Measurements from ENCODE around the gene BICD1. TPM values are rescaled to one million over a fixed set of nuclear protein-coding genes. Genes with fewer than 3 reads are reported as not detected.

BICD1 gene
- total RNA-seq, 3 donors from 2014 or later = 4.1 to 13.7 (median 5.3) TPM

- intact Hi-C loops (cut with DNase I, micrococcal nuclease) = no loop called here
- TF ChIP-seq, protein P1, sequence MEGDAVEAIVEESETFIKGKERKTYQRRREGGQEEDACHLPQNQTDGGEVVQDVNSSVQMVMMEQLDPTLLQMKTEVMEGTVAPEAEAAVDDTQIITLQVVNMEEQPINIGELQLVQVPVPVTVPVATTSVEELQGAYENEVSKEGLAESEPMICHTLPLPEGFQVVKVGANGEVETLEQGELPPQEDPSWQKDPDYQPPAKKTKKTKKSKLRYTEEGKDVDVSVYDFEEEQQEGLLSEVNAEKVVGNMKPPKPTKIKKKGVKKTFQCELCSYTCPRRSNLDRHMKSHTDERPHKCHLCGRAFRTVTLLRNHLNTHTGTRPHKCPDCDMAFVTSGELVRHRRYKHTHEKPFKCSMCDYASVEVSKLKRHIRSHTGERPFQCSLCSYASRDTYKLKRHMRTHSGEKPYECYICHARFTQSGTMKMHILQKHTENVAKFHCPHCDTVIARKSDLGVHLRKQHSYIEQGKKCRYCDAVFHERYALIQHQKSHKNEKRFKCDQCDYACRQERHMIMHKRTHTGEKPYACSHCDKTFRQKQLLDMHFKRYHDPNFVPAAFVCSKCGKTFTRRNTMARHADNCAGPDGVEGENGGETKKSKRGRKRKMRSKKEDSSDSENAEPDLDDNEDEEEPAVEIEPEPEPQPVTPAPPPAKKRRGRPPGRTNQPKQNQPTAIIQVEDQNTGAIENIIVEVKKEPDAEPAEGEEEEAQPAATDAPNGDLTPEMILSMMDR (IDR thresholded peaks at IDR 0.05) = no peak
- H3K36me3 ChIP-seq (ENCODE audit: low read depth) = no peaks in the 10 kb centered on the region
- no peak overlapping the region for H3K4me3 ChIP-seq
- no peaks in the 10 kb centered on the region for H3K4me1 ChIP-seq (ENCODE audit: low read depth)
- DNase-seq = no peak
- H3K9me3 ChIP-seq = no peaks in the 10 kb centered on the region
- no peak for ATAC-seq
Observed at GRCh38 chr12:32080435-32080834, 26.2 kb upstream of the BICD1 start.

DNA sequence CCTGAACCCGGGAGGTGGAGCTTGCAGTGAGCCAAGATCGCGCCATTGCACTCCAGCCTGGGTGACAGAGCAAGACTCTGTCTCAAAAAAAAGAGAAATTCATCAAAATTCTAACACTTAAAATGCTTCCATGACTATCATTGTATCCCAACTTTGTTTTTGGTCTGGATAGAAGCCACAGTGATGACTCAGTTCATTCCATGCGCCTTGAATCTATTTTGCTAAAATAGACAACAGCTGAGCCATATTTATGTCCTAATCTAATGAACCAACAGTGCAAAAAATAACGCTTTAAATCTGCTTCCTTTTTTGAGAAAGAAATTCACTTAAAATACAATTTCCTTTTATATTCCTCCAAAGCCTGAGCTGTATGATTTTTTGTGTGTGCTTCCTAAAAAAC lies 23.2 kb upstream of the BICD1 start:
- Histone ChIP-seq H3K9me3 (no peaks in the 10 kb centered on the region), H3K4me1 (ENCODE audit: low read depth) (no peaks in the 10 kb centered on the region), H3K36me3 (ENCODE audit: low read depth) (no peaks in the 10 kb centered on the region), H3K4me3 (no peak overlapping the region)
- TF ChIP-seq, protein P1 (IDR thresholded peaks at IDR 0.05) = no peak
- intact Hi-C loops (cut with DNase I, micrococcal nuclease) = no loop called here
- no peak for ATAC-seq
- DNase-seq = no peak

- DNase-seq = no peak
- H3K9me3 ChIP-seq = no peaks in the 10 kb centered on the region
- intact Hi-C loops (cut with DNase I, micrococcal nuclease) = no loop called here
- no peak for ATAC-seq
- TF ChIP-seq, protein P1 (IDR thresholded peaks at IDR 0.05) = no peak
- no peaks in the 10 kb centered on the region for H3K4me1 ChIP-seq (ENCODE audit: low read depth)
- H3K4me3 ChIP-seq = no peak overlapping the region
- no peaks in the 10 kb centered on the region for H3K36me3 ChIP-seq (ENCODE audit: low read depth)
Observed at GRCh38 chr12:32084017-32084688, 22.5 kb upstream of the BICD1 start.

DNA sequence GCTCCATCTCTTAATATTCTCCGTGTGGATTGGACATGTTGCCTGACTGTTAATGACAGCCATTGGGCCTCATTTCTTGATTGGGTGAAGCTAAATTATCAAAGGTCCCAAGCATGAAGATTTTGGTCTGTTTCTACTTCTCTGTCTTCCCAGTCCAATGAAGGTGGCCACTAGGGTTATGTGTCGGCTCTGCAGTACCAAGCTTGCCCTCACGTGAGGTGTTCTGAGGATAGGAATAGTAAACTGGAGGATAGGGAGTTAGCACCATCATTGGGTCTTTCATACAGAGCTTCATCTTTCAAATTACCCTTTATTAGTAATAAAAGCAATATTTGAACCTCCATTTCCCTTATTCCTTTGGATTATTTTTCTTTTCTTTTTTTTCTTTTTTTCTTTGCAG lies 21.9 kb upstream of the BICD1 start:
- TF ChIP-seq, protein P1 (IDR thresholded peaks at IDR 0.05) = no peak
- ATAC-seq (no peak), DNase-seq (no peak)
- Histone ChIP-seq H3K36me3 (ENCODE audit: low read depth) (no peaks in the 10 kb centered on the region), H3K4me1 (ENCODE audit: low read depth) (no peaks in the 10 kb centered on the region), H3K9me3 (no peaks in the 10 kb centered on the region), H3K4me3 (no peak overlapping the region)
- intact Hi-C loops (cut with DNase I, micrococcal nuclease) = no loop called here

DNA sequence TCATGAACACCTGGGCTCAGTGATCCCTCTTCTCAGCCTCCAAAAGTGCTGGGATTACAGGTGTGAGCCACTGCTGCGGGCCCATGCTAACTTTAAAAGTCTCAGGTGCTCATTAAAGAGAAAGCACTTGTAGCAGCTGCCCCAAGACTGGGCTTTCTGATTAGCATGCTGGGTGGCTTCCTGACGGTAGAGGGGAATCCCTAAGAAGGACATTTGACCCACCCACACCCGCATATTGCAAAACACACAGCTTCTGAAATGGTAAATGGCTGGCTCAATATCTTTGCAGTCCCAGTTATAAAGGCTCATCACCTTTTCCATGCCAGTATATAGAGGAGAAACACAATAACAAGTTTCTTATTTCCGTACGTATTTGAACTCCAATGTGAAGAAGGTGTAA lies 19.3 kb upstream of the BICD1 start:
- no peak for DNase-seq
- no peak for ATAC-seq
- intact Hi-C loops (cut with DNase I, micrococcal nuclease) = no loop called here
- no peak overlapping the region for H3K4me3 ChIP-seq
- H3K36me3 ChIP-seq (ENCODE audit: low read depth) = no peaks in the 10 kb centered on the region
- H3K9me3 ChIP-seq = no peaks in the 10 kb centered on the region
- TF ChIP-seq, protein P1 (IDR thresholded peaks at IDR 0.05) = no peak
- H3K4me1 ChIP-seq (ENCODE audit: low read depth) = no peaks in the 10 kb centered on the region

- ATAC-seq = no peak
- H3K9me3 ChIP-seq = no peaks in the 10 kb centered on the region
- DNase-seq = no peak
- no peaks in the 10 kb centered on the region for H3K36me3 ChIP-seq (ENCODE audit: low read depth)
- TF ChIP-seq, protein P1 (IDR thresholded peaks at IDR 0.05) = no peak
- intact Hi-C loops (cut with DNase I, micrococcal nuclease) = no loop called here
- no peak overlapping the region for H3K4me3 ChIP-seq
- H3K4me1 ChIP-seq (ENCODE audit: low read depth) = no peaks in the 10 kb centered on the region
Observed at GRCh38 chr12:32089156-32089555, 17.5 kb upstream of the BICD1 start.

All from mucosa of descending colon (tissue), 3 donors.